GM12873 (cell line): ENCODE data around the gene JAKMIP3.

Source experiments
- CTCF ChIP-seq: IDR thresholded peaks from 2 replicates; pipeline ENCODE4 v1.5.1; 2012; ENCODE audit warnings: low read depth, mild to moderate bottlenecking, moderate library complexity, low read length, control low read depth; ENCODE audit not compliant: insufficient read depth; ENCODE audit errors: missing control alignments

Gene JAKMIP3

DNA sequence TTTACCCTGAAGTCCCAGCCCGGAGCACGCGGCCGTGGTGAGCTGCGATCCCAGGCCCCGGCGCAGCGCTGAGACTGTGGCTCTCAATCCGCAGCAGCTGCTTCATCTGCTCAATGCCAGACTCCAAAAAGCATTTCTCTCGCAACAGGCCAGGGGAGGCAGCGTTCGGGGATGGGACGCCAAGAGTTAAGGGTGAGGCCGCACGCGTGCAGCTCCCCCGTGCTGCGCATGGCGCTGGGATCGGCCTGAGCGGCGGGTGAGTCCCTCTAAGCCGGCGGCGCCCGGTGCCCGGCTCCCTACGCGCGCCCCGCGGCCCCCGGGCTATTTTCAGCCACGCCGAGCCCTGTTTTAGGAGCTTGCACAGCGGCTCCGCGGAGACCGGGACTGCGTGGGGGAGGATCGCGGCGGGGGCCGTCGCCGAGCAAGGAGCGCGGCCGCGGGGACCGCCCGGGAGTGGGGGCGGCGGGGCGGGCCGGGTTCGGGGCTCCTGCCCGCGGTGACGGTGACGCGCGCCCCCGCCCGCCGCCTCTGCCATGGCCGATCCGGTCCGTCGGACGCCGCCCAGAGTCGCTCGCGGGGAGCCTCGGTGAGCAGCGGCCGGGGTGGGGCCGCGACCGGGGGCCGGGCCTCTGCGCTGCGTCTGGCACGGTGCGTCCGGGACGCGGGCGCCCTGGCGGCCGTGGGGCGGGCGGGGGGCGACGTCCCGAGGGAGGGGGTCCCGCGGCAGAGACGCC lies 29.4 kb upstream of the JAKMIP3 start:
- TF ChIP-seq CTCF: no peak

- no peak for TF ChIP-seq CTCF
Observed at GRCh38 chr10:132036887-132037675, 28.7 kb upstream of the JAKMIP3 start.

DNA sequence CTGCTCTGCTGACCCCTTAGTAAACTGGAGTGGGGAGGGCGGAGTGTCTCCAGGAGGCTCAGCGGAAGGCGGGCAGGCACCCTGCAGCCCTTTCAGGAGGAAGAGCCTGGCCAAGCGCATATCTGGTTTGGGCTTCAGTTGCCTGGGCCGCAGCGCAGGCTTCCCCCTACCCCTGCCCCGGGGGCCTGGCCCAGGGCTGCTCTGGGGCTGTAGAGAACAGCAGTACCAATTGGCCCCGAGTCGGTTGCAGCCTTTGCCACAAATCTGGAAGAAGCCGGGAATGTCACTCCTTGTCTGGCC lies 28.1 kb upstream of the JAKMIP3 start:
- TF ChIP-seq CTCF: no peak

DNA sequence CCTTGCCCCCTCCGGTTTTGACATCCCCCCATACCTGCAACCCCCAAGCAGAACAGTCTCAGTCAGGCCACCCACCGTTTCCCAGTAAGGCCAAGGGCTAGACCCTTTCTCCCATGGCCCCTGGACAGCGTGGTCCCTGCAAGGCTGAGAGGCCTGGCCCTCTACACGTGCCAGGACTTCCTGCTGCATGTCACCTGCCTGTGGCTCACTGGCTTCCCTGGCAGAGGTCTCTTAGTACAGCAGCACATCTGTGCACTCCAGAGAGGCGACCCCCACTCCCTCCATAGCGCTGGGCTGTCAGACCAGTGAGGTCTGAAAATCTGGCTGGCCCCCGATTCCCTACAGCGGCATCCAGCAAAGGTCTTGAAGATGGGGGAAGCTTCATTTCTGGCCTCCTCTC lies 26.4 kb upstream of the JAKMIP3 start:
- TF ChIP-seq CTCF: no peak

DNA sequence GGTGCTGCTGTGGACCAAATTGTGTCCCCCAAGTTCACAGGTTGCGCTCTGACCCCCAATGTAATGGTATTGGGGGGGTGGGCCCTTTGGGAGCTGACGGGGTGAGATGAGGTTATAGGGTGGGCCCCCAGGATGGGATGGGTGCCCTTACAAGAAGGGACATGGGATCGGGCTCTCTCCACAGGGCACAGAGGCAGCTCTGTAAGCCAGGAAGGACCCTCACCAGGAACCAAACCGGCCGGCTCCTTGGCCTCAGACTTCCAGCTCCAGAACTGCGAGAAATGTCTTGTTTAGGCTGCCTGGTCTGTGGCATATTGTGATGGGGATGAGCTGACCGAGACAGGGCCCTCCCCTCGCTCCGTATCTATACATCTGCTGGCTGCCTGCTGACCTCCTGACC lies 25.7 kb upstream of the JAKMIP3 start:
- TF ChIP-seq CTCF: no peak

- TF ChIP-seq CTCF: no peak
Observed at GRCh38 chr10:132041340-132041739, 24.4 kb upstream of the JAKMIP3 start.

DNA sequence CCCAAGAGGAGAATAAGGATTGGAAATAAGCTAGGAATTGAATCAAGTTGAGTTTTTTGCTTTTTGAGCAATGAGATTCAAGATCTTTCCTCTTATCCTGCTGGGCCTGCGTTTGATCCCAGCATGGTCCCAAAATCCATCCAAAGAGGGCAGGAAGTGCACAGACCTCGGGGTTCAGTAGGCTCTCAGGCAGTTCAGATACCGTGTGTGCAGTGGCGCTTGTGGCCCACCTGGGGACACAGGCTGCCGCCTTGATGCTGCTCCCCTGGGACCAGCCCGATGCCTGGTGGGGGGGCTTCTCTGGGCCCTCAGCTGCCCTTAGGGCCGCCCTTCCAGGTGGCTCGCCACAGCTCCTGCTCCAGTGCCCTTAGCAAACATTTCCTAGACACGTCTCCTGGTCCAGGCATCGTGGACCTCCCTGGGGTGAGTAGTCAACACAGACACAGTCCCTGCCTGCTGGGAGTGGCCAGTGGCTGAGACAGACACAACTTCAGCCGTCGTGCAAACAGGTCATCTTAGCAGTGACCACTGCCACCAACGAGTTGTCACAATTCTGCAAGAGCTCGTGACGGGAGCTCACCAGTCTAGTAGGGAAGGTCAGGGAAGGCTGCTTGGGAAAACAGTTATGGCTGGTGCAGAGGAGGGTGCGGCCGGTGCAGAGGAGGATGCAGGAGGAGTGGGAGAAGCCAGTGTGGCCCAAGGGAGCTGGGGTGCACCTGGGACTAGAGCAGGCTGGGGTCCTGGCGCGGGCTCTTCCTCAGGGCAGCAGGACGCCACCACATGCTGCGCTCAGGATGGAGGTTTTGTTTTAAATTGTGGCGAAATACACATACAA lies 21.7 kb upstream of the JAKMIP3 start:
- TF ChIP-seq CTCF: no peak
